ENCODE measurements around the gene RTN4R. TPM values are rescaled to one million over a fixed set of nuclear protein-coding genes. Genes with fewer than 3 reads are reported as not detected.

The RTN4R gene
- 2.0 and 4.8 TPM in 2 replicates for total RNA-seq

DNA sequence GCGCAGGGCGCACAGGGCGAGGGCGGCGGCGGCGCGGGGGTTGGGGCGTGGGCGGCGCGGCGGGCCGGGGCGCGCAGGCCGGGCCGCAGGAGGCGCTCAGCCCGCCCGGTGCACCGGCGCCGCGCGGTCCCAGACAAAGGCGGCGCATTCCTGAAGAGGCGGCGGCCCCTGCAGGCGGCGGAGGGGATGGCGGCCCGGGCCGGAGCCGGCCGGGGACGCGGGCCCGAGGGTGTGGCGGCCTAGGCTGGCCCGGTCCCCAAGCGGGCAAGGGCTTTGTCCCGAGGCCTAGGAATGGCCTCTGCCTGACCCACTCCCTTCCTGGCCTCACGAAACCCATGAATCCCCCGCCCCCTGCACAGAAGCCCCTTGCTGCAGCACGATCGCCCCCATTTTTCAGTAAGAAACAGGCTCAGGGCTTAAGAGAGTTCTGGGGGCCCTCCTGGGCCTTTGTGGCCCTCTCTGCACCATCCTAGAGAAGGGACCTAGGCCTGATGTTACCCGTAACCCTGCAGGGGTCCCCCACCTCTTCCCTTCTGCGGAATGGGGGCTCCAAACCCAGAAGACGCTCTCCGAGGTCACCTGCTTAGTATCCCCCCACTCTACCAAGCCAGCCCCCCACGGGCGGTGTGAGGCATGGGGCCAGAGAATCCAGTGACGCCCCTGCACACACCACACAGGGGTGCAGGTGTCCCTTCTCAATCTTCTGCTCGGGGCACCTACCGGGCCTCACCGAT lies at the start of gene RTN4R:
TSS of gene RTN4R (minus strand) at position 40 of the 734 bp plus-strand sequence. CDS start 226 bp downstream, outside the sequence.

Small RNA genes within 50 kb of the gene (small RNA-seq; reads per million reads assigned to genes)
- 0.14 reads per million for gene MIR1286

Other genes with a start within 250 kb of the RTN4R start
- 19.6 and 45.2 TPM in 2 replicates for gene TANGO2, start 247.2 kb downstream of the RTN4R start, total RNA-seq
- gene DGCR8, start 188.1 kb downstream of the RTN4R start, total RNA-seq, result 28.0 and 44.8 TPM in 2 replicates
- 92.3 and 142 TPM in 2 replicates for gene RANBP1, start 152.2 kb downstream of the RTN4R start, total RNA-seq
- 52.6 and 56.0 TPM in 2 replicates for gene TRMT2A, start 151.1 kb downstream of the RTN4R start, total RNA-seq
- 8.9 and 12.6 TPM in 2 replicates for gene ZDHHC8, start 136.5 kb downstream of the RTN4R start, total RNA-seq
- not detected in 2 replicates for gene CCDC188, start 117.3 kb downstream of the RTN4R start, total RNA-seq
- 67.5 and 73.3 TPM in 2 replicates for gene DGCR6L, start 51.7 kb upstream of the RTN4R start, total RNA-seq
- gene ZNF74, start 125.8 kb upstream of the RTN4R start, total RNA-seq, result 16.1 and 18.1 TPM in 2 replicates
- 10.2 and 11.2 TPM in 2 replicates for gene SCARF2, start 169.5 kb upstream of the RTN4R start, total RNA-seq
- 38.9 and 43.4 TPM in 2 replicates for gene KLHL22, start 227.5 kb upstream of the RTN4R start, total RNA-seq
- gene MED15, start 239.3 kb upstream of the RTN4R start, total RNA-seq, result 56.5 and 120 TPM in 2 replicates